Measurements from ENCODE around the gene NDUFS1.
"Not testable (repeated sequence)": the region's sequence is repeated elsewhere in the genome, so short reads cannot be mapped to it uniquely, and the experiment has no call there.

NDUFS1 gene
- total RNA-seq, result 122 to 142 reads per million in 2 experiments

DNA sequence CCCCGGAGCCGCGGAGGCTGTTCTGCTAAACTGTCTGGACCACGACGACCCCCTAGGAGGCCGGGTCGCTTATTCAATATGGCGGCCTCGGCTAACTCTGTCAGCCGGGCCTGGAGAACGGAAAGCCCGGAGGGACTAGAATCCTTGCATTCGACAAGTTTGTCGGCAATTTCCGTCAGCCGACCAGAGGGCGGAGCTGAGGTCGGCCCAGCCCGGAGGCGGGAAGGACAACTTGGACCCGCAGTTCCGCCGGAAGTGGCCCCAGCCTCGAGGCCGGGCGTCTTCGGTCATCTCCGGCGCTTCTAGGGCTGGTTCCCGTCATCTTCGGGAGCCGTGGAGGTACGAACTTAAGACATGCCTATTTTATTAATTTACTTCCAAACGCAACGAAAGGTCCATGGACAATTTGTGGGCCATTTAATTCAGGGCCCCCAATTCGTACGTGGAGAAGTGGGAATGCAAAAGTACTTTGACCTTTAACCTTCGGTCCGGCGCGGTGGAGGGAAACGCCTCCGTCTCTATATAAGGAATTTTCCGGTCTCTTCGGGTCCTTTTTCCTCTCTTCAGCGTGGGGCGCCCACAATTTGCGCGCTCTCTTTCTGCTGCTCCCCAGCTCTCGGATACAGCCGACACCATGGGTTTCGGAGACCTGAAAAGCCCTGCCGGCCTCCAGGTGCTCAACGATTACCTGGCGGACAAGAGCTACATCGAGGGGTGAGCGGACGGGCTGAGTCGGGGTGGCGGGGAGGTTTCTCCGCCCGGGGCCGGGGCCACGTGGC lies at the start of gene NDUFS1, which contains the start of gene EEF1B2:
NDUFS1 (minus strand) TSS at position 99 of the 779 bp plus-strand sequence. CDS start 5,766 bp downstream, outside the sequence.
EEF1B2 (plus strand) TSS at position 550 of the 779 bp plus-strand sequence; CDS start at position 635, 85 bp downstream.
- peak; percentile 95 for DNase-seq (ENCODE audit: low read depth)

DNA sequence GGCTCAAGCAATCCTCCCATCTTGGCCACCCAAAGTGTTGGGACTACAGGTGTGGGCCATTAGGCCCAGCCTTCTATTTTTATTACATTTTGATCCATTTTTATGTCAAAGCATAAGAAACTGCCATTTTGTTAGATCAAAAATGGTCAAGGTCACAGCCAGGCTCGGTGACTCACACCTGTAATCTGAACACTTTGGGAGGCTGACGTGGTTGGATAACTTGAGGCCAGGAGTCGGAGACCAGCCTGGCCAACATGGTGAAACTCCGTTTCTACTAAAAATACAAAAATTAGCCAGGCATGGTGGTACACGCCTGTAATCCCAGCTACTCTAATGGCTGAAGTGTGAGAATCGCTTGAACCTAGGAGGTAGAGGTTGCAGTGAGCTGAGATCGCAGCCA lies 49.7 kb upstream of the NDUFS1 start:
- no peak for DNase-seq (ENCODE audit: low read depth)

- not testable (repeated sequence) for DNase-seq (ENCODE audit: low read depth)
Measured at GRCh38 chr2:206207316-206207715, 48.1 kb upstream of the NDUFS1 start.

DNA sequence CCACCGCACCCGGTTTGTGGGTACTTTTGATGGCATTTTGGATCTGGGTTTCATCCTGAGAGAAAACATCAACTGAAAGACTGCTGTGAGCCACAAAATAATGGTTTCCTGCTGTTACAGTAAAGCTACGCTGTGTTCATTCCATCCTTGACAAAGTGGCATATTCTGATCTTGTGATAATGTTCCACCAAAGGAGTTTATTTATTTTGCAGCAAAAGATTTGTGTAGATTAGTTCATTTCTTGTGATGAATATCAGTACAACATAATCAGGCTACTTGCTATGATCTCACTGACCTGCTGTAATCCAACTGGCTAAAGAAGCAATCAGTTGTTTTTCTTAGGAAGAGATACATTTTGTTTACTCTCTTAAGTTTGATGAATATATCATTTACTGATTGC lies 45.5 kb upstream of the NDUFS1 start:
- no peak for DNase-seq (ENCODE audit: low read depth)

DNA sequence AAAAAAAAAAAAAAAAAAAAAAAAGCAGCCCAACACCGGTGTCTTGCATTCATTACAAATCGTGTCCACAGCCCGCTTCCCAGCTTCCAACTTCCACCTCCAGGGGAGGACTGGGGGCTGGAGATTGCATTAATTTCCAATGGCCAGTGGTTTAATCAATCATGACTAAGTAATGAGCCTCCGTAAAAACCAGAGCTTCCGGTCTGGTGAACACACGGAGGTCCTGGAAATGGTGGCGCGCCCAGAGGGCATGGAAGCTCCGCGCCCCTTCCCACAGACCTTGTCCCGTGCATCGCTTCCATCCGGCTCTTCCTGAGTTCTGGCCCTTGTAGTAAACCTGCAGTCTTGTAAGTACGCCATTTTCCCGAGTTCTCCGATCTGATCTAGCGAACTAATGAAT lies 44.1 kb upstream of the NDUFS1 start:
- DNase-seq (ENCODE audit: low read depth), result no peak

DNA sequence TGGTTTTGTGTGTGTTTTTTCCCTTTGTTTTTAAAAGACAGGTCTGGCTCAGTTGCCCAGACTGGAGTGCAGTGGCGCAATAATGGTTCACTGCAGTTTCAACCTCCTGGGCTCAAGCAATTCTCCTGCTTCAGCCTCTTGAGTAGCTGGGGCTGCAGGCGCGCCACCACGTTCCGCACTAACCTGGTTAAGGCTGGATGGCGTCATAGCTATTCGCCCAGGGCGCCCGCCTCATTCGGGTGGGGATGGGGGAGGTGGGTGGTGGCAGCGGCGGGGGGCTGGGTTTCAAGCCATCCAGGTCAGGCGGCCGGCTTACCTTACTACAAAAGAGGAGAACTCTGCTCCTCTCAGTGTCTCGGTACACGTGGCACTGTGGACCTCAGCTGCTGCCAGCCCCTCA lies 43.2 kb upstream of the NDUFS1 start:
- DNase-seq (ENCODE audit: low read depth), result no peak

DNA sequence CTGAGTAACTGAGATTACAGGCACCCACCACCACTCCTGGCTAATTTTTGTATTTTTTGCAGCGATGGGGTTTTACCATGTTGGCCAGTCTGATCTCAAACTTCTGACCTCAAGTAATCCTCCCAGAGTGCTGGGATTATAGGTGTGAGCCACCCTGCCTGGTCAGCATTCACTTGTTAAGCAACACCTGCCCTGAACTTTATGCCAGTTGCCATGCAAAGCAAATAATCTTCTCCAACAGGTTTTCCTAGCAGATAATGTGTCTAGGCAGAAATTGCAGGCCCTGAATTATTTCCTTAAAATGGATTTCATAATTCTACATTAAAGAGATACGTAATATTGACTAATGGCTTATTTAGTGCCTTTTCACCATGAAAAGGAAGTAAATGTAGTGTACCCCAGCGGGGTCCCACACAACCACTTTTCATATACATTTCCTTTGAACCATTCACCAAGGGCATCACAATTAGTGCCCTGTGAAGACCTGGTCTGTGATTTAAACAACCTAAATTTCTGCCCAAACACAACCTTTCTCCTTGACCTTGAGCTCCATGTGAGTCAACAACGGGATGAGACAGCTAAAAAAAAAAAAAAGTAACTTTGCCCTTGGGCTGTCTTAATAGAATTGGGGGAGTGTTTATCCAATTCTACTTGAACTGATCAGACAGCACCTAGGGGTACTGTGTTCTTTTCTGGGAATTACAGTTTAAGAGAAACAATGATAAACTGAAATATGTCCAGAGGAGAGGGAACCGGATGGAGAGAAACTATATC lies 42.0 kb upstream of the NDUFS1 start:
- DNase-seq (ENCODE audit: low read depth), result no peak

GRCh38 chr2:206198677-206199076 lies 39.4 kb upstream of the NDUFS1 start:
- DNase-seq (ENCODE audit: low read depth), result no peak

- no peak for DNase-seq (ENCODE audit: low read depth)
Measured at GRCh38 chr2:206193671-206194357, 34.6 kb upstream of the NDUFS1 start.

- DNase-seq (ENCODE audit: low read depth), result no peak
Measured at GRCh38 chr2:206192157-206192556, 32.9 kb upstream of the NDUFS1 start.

DNA sequence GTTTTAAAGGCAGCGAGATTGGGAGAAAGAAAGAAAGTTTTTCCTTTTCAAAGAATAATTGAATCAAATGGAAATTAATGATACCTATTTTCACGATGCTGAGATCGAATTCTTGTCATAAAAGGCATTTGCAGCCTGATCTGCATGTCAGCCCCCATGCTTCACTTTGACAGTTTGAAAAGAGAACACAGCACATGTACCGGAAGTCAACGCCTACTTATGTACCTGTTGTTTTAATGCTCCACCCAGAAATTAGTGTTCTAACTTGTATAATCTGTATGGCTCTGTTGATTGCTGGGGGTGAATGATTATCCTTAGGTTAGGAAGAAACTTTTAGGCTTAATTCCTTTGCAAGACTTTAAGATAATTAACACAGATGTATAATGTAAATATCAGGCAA lies 31.4 kb upstream of the NDUFS1 start:
- no peak for DNase-seq (ENCODE audit: low read depth)

- DNase-seq (ENCODE audit: low read depth), result no peak
Measured at GRCh38 chr2:206190111-206190510, 30.9 kb upstream of the NDUFS1 start.

- DNase-seq (ENCODE audit: low read depth), result no peak
Measured at GRCh38 chr2:206189691-206190090, 30.4 kb upstream of the NDUFS1 start.

GRCh38 chr2:206181526-206181925 lies 22.3 kb upstream of the NDUFS1 start:
- DNase-seq (ENCODE audit: low read depth), result not testable (repeated sequence)

DNA sequence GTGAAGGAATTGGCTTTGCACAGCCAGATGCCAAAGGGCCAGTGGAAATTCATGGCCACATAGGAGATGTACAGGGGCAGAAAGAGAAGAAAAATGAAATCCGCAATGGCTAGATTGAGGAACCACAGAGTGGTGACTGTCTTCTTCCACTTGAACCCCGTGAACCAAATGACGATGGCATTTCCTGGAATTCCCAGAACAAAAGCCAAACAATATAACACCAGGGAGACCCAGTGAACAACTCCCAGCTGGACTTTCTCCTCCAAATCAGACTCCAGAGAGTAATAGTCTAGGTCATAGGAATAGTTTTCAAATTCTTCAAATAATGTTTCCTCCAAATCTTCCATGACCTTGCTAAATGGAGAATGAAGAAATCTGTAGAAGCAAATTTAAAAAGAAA lies 17.7 kb upstream of the NDUFS1 start:
- no peak for DNase-seq (ENCODE audit: low read depth)

DNA sequence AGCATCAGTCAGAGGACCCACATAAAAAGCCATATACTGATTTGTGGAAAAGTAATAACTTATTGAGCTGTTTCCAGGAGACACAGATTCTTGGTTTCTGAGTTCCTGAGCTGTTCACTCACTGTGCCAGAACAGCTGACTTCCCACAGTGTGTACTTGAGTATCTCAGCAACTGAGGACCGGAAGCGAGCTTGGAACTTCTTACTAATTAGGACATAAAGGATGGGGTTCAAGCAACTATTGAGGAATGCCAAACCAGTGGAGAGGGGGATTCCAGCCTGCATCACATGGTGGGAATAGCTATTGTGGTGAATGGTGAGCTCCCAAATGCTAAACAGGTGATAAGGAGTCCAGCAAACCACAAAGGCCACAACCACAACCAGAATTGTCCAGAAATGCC lies 16.9 kb upstream of the NDUFS1 start:
- DNase-seq (ENCODE audit: low read depth), result no peak

- DNase-seq (ENCODE audit: low read depth), result no peak
Measured at GRCh38 chr2:206173147-206173546, 13.9 kb upstream of the NDUFS1 start.

- not testable (repeated sequence) for DNase-seq (ENCODE audit: low read depth)
Measured at GRCh38 chr2:206171624-206172397, 12.6 kb upstream of the NDUFS1 start.

DNA sequence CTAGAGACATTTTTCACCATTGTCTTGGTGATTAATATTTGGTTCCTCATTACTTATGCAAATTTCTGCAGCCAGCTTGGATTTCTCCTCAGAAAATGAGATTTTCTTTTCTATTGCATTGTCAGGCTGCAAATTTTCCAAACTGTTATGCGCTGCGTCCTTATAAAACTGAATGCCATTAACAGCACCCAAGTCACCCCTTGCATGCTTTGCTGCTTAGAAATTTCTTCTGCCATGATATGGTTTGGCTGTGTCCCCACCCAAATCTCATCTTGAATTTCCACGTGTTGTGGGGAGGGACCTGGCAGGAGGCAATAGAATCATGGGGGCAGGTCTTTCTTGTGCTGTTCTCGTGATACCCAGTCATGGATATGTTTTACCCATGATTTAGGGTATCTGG lies 9.0 kb upstream of the NDUFS1 start:
- not testable (repeated sequence) for DNase-seq (ENCODE audit: low read depth)

- DNase-seq (ENCODE audit: low read depth), result peak; percentile 30
Measured at GRCh38 chr2:206164261-206164862, 5.1 kb upstream of the NDUFS1 start.

DNA sequence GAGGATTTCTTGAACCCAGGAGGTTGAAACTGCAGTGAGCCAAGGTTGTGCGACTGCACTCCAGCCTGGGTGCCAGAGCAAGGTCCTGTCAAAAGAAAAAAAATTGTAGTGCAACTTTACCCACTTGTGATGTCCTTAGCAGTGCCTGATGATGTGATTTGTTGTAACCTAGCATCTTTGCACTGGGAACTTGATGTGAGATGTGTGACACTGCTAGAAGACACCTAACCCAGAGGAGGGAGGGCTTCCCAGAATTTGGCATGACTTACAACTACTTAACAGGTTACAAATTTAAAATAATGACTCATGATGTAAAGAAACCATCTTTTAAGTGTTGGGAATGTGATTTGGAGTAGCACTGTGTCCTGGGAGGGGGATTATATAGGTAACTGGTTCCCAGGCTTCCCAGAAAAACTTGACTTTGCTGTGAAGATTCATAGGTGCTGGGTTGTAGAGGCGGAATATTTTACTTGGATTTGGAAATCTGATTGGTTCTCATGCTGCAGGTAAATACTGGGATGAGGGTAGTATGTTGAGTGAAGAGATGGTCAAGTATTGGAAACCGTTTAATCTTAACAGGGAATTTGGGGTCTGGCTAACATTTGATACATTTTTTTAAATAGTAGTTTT lies 4.1 kb upstream of the NDUFS1 start:
- DNase-seq (ENCODE audit: low read depth), result no peak

All from T follicular helper cell (primary cell).